SJCRH30 (cell line): ENCODE data around the gene GRIK3. TPM values are rescaled to one million over a fixed set of nuclear protein-coding genes. Genes with fewer than 3 reads are reported as not detected.

Experiments
- DNase-seq, 2 experiments: peaks; one replicate each; pipeline ENCODE4 v3.0.0-alpha.2; 2015 to 2020
- H3K27ac ChIP-seq: fragments of 250-450 bp; sonication (Bioruptor Pico); 2 replicates; pipeline ENCODE4 v1.5.1; 2020; ENCODE audit warnings: mild to moderate bottlenecking, moderate library complexity
- H3K27me3 ChIP-seq: fragments of 250-450 bp; sonication (Bioruptor Pico); 2 replicates; pipeline ENCODE4 v1.5.1; 2020; ENCODE audit warnings: mild to moderate bottlenecking, moderate library complexity
- H3K36me3 ChIP-seq: fragments of 250-450 bp; sonication (Bioruptor Pico); 2 replicates; pipeline ENCODE4 v1.5.1; 2020; ENCODE audit warnings: mild to moderate bottlenecking, moderate library complexity
- H3K4me1 ChIP-seq: fragments of 250-450 bp; sonication (Bioruptor Pico); 2 replicates; pipeline ENCODE4 v1.5.1; 2020; ENCODE audit warnings: mild to moderate bottlenecking, moderate library complexity
- H3K4me3 ChIP-seq: fragments of 250-450 bp; sonication (Bioruptor Pico); 2 replicates; pipeline ENCODE4 v1.5.1; 2020; ENCODE audit warnings: mild to moderate bottlenecking, moderate library complexity
- H3K9me3 ChIP-seq: fragments of 250-450 bp; sonication (Bioruptor Pico); replicated peaks from 2 replicates; pipeline ENCODE4 v1.5.1; 2020; ENCODE audit warnings: mild to moderate bottlenecking, moderate library complexity
- total RNA-seq: library from RNA; depleted of rRNA; stranded (reverse); fragments of >200 nt; shearing (Covaris generic); gene quantifications from 2 replicates; pipeline ENCODE4 v1.2.3, GENCODE V29; 2014

The GRIK3 gene
- total RNA-seq, 1 experiment from 2014 or later: not detected

GRCh38 chr1:36874271-36875060 is 159.8 kb downstream of the GRIK3 start:
- H3K27ac ChIP-seq: no peak overlapping the region
- peaks cover 11% of the 10 kb centered on the region for H3K27me3 ChIP-seq
- DNase-seq: no peak
- H3K9me3 ChIP-seq: no peaks in the 10 kb centered on the region
- H3K4me3 ChIP-seq: no peak overlapping the region
- H3K4me1 ChIP-seq: no peaks in the 10 kb centered on the region
- H3K36me3 ChIP-seq: no peaks in the 10 kb centered on the region

- H3K36me3 ChIP-seq: no peaks in the 10 kb centered on the region
- no peaks in the 10 kb centered on the region for H3K4me1 ChIP-seq
- peaks cover 16% of the 10 kb centered on the region for H3K27me3 ChIP-seq
- DNase-seq: no peak
- no peak overlapping the region for H3K27ac ChIP-seq
- H3K4me3 ChIP-seq: no peak overlapping the region
- no peaks in the 10 kb centered on the region for H3K9me3 ChIP-seq
Measured at GRCh38 chr1:36872858-36873257, 161.5 kb downstream of the GRIK3 start.

GRCh38 chr1:36872126-36872754 is 162.1 kb downstream of the GRIK3 start:
- DNase-seq: no peak
- Histone ChIP-seq H3K4me3 (no peak overlapping the region), H3K4me1 (no peaks in the 10 kb centered on the region), H3K27ac (no peak overlapping the region), H3K9me3 (no peaks in the 10 kb centered on the region), H3K36me3 (no peaks in the 10 kb centered on the region), H3K27me3 (peaks cover 16% of the 10 kb centered on the region)

- Histone ChIP-seq H3K4me3 (no peak overlapping the region), H3K9me3 (no peaks in the 10 kb centered on the region), H3K36me3 (no peaks in the 10 kb centered on the region), H3K4me1 (no peaks in the 10 kb centered on the region), H3K27me3 (peaks cover 16% of the 10 kb centered on the region), H3K27ac (no peak overlapping the region)
- no peak for DNase-seq
Measured at GRCh38 chr1:36871146-36871971, 163.0 kb downstream of the GRIK3 start.

- Histone ChIP-seq H3K36me3 (no peaks in the 10 kb centered on the region), H3K9me3 (no peaks in the 10 kb centered on the region), H3K4me1 (no peaks in the 10 kb centered on the region), H3K27me3 (peaks cover 16% of the 10 kb centered on the region), H3K4me3 (no peak overlapping the region), H3K27ac (no peak overlapping the region)
- no peak for DNase-seq
Measured at GRCh38 chr1:36869826-36870225, 164.5 kb downstream of the GRIK3 start.

GRCh38 chr1:36869054-36869453 is 165.3 kb downstream of the GRIK3 start:
- peaks cover 16% of the 10 kb centered on the region for H3K27me3 ChIP-seq
- no peaks in the 10 kb centered on the region for H3K36me3 ChIP-seq
- H3K4me3 ChIP-seq: no peak overlapping the region
- no peak overlapping the region for H3K27ac ChIP-seq
- no peak for DNase-seq
- H3K4me1 ChIP-seq: no peaks in the 10 kb centered on the region
- H3K9me3 ChIP-seq: no peaks in the 10 kb centered on the region

GRCh38 chr1:36867575-36867974 is 166.7 kb downstream of the GRIK3 start:
- Histone ChIP-seq H3K27me3 (peaks cover 16% of the 10 kb centered on the region), H3K36me3 (no peaks in the 10 kb centered on the region), H3K4me1 (no peaks in the 10 kb centered on the region), H3K4me3 (no peak overlapping the region), H3K27ac (no peak overlapping the region), H3K9me3 (no peaks in the 10 kb centered on the region)
- no peak for DNase-seq

- H3K36me3 ChIP-seq: no peaks in the 10 kb centered on the region
- peaks cover 13% of the 10 kb centered on the region for H3K27me3 ChIP-seq
- no peaks in the 10 kb centered on the region for H3K9me3 ChIP-seq
- H3K4me1 ChIP-seq: no peaks in the 10 kb centered on the region
- DNase-seq: no peak
- no peak overlapping the region for H3K4me3 ChIP-seq
- no peak overlapping the region for H3K27ac ChIP-seq
Measured at GRCh38 chr1:36866169-36866814, 168.0 kb downstream of the GRIK3 start.

GRCh38 chr1:36865602-36865900 is 168.8 kb downstream of the GRIK3 start:
- Histone ChIP-seq H3K9me3 (no peaks in the 10 kb centered on the region), H3K4me1 (no peaks in the 10 kb centered on the region), H3K27me3 (peaks cover 11% of the 10 kb centered on the region), H3K4me3 (no peak overlapping the region), H3K27ac (no peak overlapping the region), H3K36me3 (no peaks in the 10 kb centered on the region)
- no peak for DNase-seq

GRCh38 chr1:36864823-36865601 is 169.3 kb downstream of the GRIK3 start:
- peak; percentile 12 to 31 for DNase-seq
- Histone ChIP-seq H3K36me3 (no peaks in the 10 kb centered on the region), H3K27ac (no peak overlapping the region), H3K4me1 (no peaks in the 10 kb centered on the region), H3K9me3 (no peaks in the 10 kb centered on the region), H3K27me3 (0 out of 2 replicates have a peak, but pooled peaks cover 7% of the 10 kb centered on the region), H3K4me3 (no peak overlapping the region)

GRCh38 chr1:36864182-36864822 is 170.0 kb downstream of the GRIK3 start:
- no peak overlapping the region for H3K4me3 ChIP-seq
- no peaks in the 10 kb centered on the region for H3K36me3 ChIP-seq
- 0 out of 2 replicates have a peak, but pooled peaks cover 3% of the 10 kb centered on the region for H3K27me3 ChIP-seq
- H3K27ac ChIP-seq: no peak overlapping the region
- no peaks in the 10 kb centered on the region for H3K4me1 ChIP-seq
- H3K9me3 ChIP-seq: no peaks in the 10 kb centered on the region
- DNase-seq: peak in 1 of 2 experiments; percentile 25

GRCh38 chr1:36863500-36863899 is 170.8 kb downstream of the GRIK3 start:
- Histone ChIP-seq H3K27me3 (no peaks in the 10 kb centered on the region), H3K9me3 (no peaks in the 10 kb centered on the region), H3K4me3 (no peak overlapping the region), H3K27ac (no peak overlapping the region), H3K4me1 (no peaks in the 10 kb centered on the region), H3K36me3 (no peaks in the 10 kb centered on the region)
- no peak for DNase-seq

- Histone ChIP-seq H3K27ac (no peak overlapping the region), H3K9me3 (no peaks in the 10 kb centered on the region), H3K4me3 (no peak overlapping the region), H3K27me3 (peaks cover 2% of the 10 kb centered on the region), H3K36me3 (no peaks in the 10 kb centered on the region), H3K4me1 (no peaks in the 10 kb centered on the region)
- no peak for DNase-seq
Measured at GRCh38 chr1:36863061-36863460, 171.3 kb downstream of the GRIK3 start.

- H3K27ac ChIP-seq: no peak overlapping the region
- no peaks in the 10 kb centered on the region for H3K4me1 ChIP-seq
- H3K36me3 ChIP-seq: no peaks in the 10 kb centered on the region
- H3K4me3 ChIP-seq: no peak overlapping the region
- DNase-seq: no peak
- no peaks in the 10 kb centered on the region for H3K9me3 ChIP-seq
- peaks cover 10% of the 10 kb centered on the region for H3K27me3 ChIP-seq
Measured at GRCh38 chr1:36861375-36861774, 172.9 kb downstream of the GRIK3 start.
